Measurements from ENCODE around the gene IGF2BP2.

IGF2BP2 gene

GRCh38 chr3:185605566-185605965, 219.3 kb downstream of the IGF2BP2 start:
- Histone ChIP-seq H2AFZ (ENCODE audit: low read depth) (no peak overlapping the region), H3K36me3 (ENCODE audit: insufficient read depth) (no peaks in the 10 kb centered on the region; the same call in none of the 2 replicates), H4K20me1 (ENCODE audit: insufficient read depth) (no peaks in the 10 kb centered on the region), H3K4me1 (ENCODE audit: low read depth, poor library complexity, severe bottlenecking) (no peaks in the 10 kb centered on the region), H3K9ac (no peak overlapping the region), H3K27ac (no peak overlapping the region), H3K4me3 (IDR thresholded peaks at IDR 0.05; ENCODE audit: insufficient read depth, low read depth, low read length) (no peak overlapping the region), H3K4me2 (no peak overlapping the region), H3K79me2 (ENCODE audit: insufficient read depth, low read depth) (no peaks in the 10 kb centered on the region), H3K27me3 (ENCODE audit: insufficient read depth, low read depth) (no peaks in the 10 kb centered on the region)
- no peak for TF ChIP-seq CTCF (conservative IDR thresholded peaks at IDR 0.05; ENCODE audit: low read depth, low read length)

- peaks cover 7% of the 10 kb centered on the region for H3K4me1 ChIP-seq (ENCODE audit: low read depth, poor library complexity, severe bottlenecking)
- H3K27me3 ChIP-seq (ENCODE audit: insufficient read depth, low read depth) = no peaks in the 10 kb centered on the region
- TF ChIP-seq CTCF (conservative IDR thresholded peaks at IDR 0.05; ENCODE audit: low read depth, low read length) = no peak
- no peak overlapping the region for H2AFZ ChIP-seq (ENCODE audit: low read depth)
- H3K9ac ChIP-seq = no peak overlapping the region
- H3K79me2 ChIP-seq (ENCODE audit: insufficient read depth, low read depth) = no peaks in the 10 kb centered on the region
- H3K4me3 ChIP-seq (IDR thresholded peaks at IDR 0.05; ENCODE audit: insufficient read depth, low read depth, low read length) = no peak overlapping the region
- H3K36me3 ChIP-seq (ENCODE audit: insufficient read depth) = no peaks in the 10 kb centered on the region
- no peaks in the 10 kb centered on the region for H4K20me1 ChIP-seq (ENCODE audit: insufficient read depth)
- H3K4me2 ChIP-seq = no peak overlapping the region
- no peak overlapping the region for H3K27ac ChIP-seq
These were observed 229.3 kb downstream of the IGF2BP2 start for GRCh38 chr3:185595526-185595925.

GRCh38 chr3:185594073-185594472, 230.8 kb downstream of the IGF2BP2 start:
- H3K4me1 ChIP-seq (ENCODE audit: low read depth, poor library complexity, severe bottlenecking) = peaks cover 7% of the 10 kb centered on the region
- H3K4me2 ChIP-seq = no peak overlapping the region
- no peaks in the 10 kb centered on the region for H3K36me3 ChIP-seq (ENCODE audit: insufficient read depth)
- H3K27ac ChIP-seq = no peak overlapping the region
- TF ChIP-seq CTCF (conservative IDR thresholded peaks at IDR 0.05; ENCODE audit: low read depth, low read length) = no peak
- H3K27me3 ChIP-seq (ENCODE audit: insufficient read depth, low read depth) = no peaks in the 10 kb centered on the region
- H3K79me2 ChIP-seq (ENCODE audit: insufficient read depth, low read depth) = peaks cover 7% of the 10 kb centered on the region; the same call in 1 of the 2 replicates
- H2AFZ ChIP-seq (ENCODE audit: low read depth) = no peak overlapping the region
- no peak overlapping the region for H3K4me3 ChIP-seq (IDR thresholded peaks at IDR 0.05; ENCODE audit: insufficient read depth, low read depth, low read length)
- no peak overlapping the region for H3K9ac ChIP-seq
- H4K20me1 ChIP-seq (ENCODE audit: insufficient read depth) = no peaks in the 10 kb centered on the region
